ENCODE measurements around the gene RPAIN. TPM values are rescaled to one million over a fixed set of nuclear protein-coding genes. Genes with fewer than 3 reads are reported as not detected.

The RPAIN gene, protein sequence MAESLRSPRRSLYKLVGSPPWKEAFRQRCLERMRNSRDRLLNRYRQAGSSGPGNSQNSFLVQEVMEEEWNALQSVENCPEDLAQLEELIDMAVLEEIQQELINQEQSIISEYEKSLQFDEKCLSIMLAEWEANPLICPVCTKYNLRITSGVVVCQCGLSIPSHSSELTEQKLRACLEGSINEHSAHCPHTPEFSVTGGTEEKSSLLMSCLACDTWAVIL
- total RNA-seq, result 80.9 and 83.0 TPM in 2 replicates

DNA sequence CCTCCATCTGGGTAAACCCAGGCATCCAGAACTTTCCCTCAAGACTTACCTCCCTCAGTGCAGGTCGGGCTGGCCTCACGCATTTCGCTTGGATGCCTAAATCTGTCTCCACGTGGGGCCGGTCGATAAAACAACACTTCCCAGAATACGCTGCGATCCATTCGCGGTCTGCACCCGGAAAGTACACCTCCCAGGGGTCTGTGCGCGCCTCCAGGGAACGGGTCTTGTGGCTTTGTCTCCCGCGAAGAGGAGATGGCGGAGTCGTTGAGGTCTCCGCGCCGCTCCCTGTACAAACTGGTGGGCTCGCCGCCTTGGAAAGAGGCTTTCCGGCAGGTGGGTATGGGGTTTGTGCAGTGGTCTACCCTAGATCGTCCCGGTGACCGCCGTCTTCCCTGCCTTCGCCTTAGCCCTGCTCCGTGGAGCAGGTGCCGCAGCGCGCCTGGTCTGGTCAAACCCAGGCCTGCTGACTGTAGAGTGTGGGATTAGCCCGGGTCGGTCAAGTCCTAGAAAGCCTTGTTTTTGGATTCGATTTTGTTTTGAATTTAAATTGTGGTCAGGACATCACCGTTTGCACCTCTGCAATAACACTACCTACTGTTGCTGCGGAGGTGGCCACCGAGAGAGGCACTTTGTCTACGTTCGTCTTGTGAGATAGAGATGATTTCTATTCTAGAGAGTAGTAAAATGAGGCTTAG, at the start of gene RPAIN:
TSS of gene RPAIN (plus strand) at position 224 of the 695 bp plus-strand sequence. CDS start at position 253, 29 bp downstream.

DNA sequence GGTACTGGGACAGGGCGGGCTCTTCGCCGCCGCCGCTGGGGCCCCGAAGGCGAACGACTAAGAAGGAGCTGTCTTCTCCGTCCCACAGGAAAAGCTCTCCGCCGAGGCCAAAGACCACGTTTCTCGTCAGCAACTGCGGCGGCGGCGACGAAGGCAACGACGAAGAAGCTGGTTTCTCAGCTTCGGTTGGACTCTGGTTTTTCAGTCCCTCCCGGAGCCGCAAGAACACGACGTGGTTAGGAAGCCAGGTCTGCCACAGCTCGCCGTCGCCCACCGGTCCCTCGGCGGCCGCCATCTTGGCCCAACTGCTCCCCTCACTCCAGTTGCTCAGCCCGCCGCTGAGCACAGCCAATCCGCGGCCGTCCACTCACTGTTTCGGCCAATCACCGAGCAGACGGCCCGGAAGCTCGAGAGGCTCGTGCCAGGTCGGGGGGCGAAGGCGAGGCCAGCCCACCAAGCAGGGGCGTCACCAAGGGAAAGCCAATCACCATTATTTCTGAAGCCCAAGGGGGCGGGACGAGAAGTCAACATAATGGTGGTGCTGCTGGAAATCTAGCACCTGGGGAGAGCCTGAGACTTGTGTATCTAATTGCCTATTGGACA, 525 bp upstream of the RPAIN start, which contains the start of gene NUP88:
TSS of gene NUP88 (minus strand) at position 307 of the 603 bp plus-strand sequence. CDS start at position 295, 12 bp downstream.

GRCh38 chr17:5438716-5439445, 18.9 kb downstream of the RPAIN start, which contains the start of gene C1QBP:
C1QBP (minus strand) TSS chr17:5439155; CDS start chr17:5439073, 82 bp downstream.

Other genes with a start within 250 kb of the RPAIN start
- gene ZNF594, start 228.3 kb upstream of the RPAIN start, total RNA-seq, result 1.6 and 5.0 TPM in 2 replicates
- not detected in 2 replicates for gene SCIMP, start 185.3 kb upstream of the RPAIN start, total RNA-seq
- 48.1 and 55.5 TPM in 2 replicates for gene RABEP1, start 137.9 kb upstream of the RPAIN start, total RNA-seq
- 72.9 and 128 TPM in 2 replicates for gene NUP88, start 520 bp upstream of the RPAIN start, total RNA-seq
- 424 and 458 TPM in 2 replicates for gene C1QBP, start 19.0 kb downstream of the RPAIN start, total RNA-seq
- gene DHX33, start 48.8 kb downstream of the RPAIN start, total RNA-seq, result 12.5 and 15.3 TPM in 2 replicates
- 27.6 and 37.1 TPM in 2 replicates for gene DERL2, start 66.0 kb downstream of the RPAIN start, total RNA-seq
- 23.4 and 24.0 TPM in 2 replicates for gene MIS12, start 66.4 kb downstream of the RPAIN start, total RNA-seq
- gene NLRP1, start 164.3 kb downstream of the RPAIN start, total RNA-seq, result 18.7 and 20.5 TPM in 2 replicates